HepG2 (cell line): Measurements from ENCODE around the gene EGR2.

Experiments
- SETDB1 ChIP-seq: sonication (generic); formaldehyde crosslinking; IDR thresholded peaks from 2 replicates; pipeline ENCODE4 v1.5.1; 2020; ENCODE audit warnings: missing genetic modification reagents, mild to moderate bottlenecking, borderline replicate concordance
- TAF1 ChIP-seq: sonication (generic); formaldehyde crosslinking; IDR thresholded peaks from 2 replicates; pipeline ENCODE4 v1.4.0; 2020; ENCODE audit warnings: missing genetic modification reagents
- ZNF709 ChIP-seq: sonication (generic); formaldehyde crosslinking; IDR thresholded peaks from 2 replicates; pipeline ENCODE4 v1.5.0; 2020; ENCODE audit warnings: mild to moderate bottlenecking, missing genetic modification reagents

DNA sequence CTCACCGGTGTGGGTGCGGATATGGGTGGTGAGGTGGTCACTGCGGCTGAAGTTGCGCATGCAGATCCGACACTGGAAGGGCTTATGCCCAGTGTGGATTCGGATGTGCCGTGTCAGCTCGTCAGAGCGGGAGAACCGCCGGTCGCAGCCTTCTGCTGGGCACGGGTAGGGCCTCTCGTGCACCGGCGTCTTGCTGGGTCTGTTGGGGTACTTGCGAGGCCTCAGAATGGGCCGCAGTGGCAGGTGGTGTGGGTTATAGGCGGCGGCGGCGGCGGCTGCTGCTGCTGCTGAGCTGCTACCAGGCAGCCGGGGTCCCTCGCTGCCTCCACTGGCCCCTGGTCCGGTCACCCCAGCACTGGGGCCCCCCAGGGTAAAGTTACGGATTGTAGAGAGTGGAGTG, 2.7 kb downstream of the EGR2 start:
- TF ChIP-seq ZNF709 (CRISPR knock-in tag), result no peak
- TF ChIP-seq SETDB1, result no peak
- TF ChIP-seq TAF1 (CRISPR knock-in tag), result no peak
